K562 (cell line): ENCODE data around the gene C1QBP. TPM values are rescaled to one million over a fixed set of nuclear protein-coding genes. Genes with fewer than 3 reads are reported as not detected.
A peak's percentile ranks its signal among the peaks of the same experiment; 100 is the strongest.

Source experiments
- ATAC-seq: fragments of 200-7000 bp; cut with Tn5 transposase; 3 replicates; pipeline ENCODE4 v1.9.1; 2020; ENCODE audit warnings: moderate library complexity
- BruUV-seq: library from RNA; stranded (reverse); fragments of 400-500 nt; replicated peaks from 2 replicates; lab custom pipeline; 2021; lab: Mats Ljungman, UMichigan
- CTCF ChIA-PET: fragments of 300-600 bp; formaldehyde crosslinking; extraction: SDS; loops from one replicate; lab custom pipeline; 2021; ENCODE audit warnings: low intra/inter-chr PET ratio; lab: Yijun Ruan, JAX
- POLR2A ChIA-PET: fragments of 300-600, 350-650 bp; sonication (Branson Sonifier 250); formaldehyde crosslinking; extraction: SDS; loops from one replicate; lab custom pipeline; 2021; ENCODE audit warnings: antibody characterized with exemption, inconsistent platforms; lab: Yijun Ruan, JAX
- DNase-seq, 4 experiments: peaks; one replicate each; pipeline versions ENCODE4 v3.0.0 to v3.0.0-alpha.2; 2011 to 2018; ENCODE audit warnings: low spot score in 3 of 4, mixed read lengths in 3 of 4; ENCODE audit errors: extremely low read depth in 1 of 4
- FAIRE-seq: peaks from 2 replicates; lab custom pipeline; 2011; peaks lifted over from hg19 to GRCh38; lab: Jason Lieb, UNC
- H2AFZ ChIP-seq: 2 replicates; pipeline ENCODE4 v1.6.0; 2011; ENCODE audit warnings: low read depth, low read length, control low read depth, inconsistent platforms
- H3K27ac ChIP-seq: fragments of 200-600 bp; 3 replicates; pipeline ENCODE4 v1.8.0; 2011; ENCODE audit warnings: low read depth, mild to moderate bottlenecking, control low read depth, inconsistent platforms, low read length, moderate library complexity, mixed read lengths; ENCODE audit errors: extremely low read depth
- H3K27me3 ChIP-seq, 2 experiments: fragments of 300-600 bp in 1 of 2; 2 replicates in 1 of 2; 3 replicates in 1 of 2; pipeline versions ENCODE4 v1.6.0 to v1.8.0; 2011; ENCODE audit warnings: inconsistent platforms in 2 of 2, low read length in 2 of 2, mild to moderate bottlenecking in 1 of 2, mixed read lengths in 1 of 2, moderate library complexity in 1 of 2; ENCODE audit not compliant: control insufficient read depth in 2 of 2, insufficient read depth in 2 of 2
- H3K36me3 ChIP-seq: fragments of 300-600 bp; 3 replicates; pipeline ENCODE4 v1.8.0; 2011; ENCODE audit warnings: mild to moderate bottlenecking, low read length, inconsistent platforms; ENCODE audit not compliant: control insufficient read depth, insufficient read depth
- H3K4me1 ChIP-seq, 2 experiments: fragments of 200-600 bp in 1 of 2; replicated peaks in 1 of 2; 2 replicates in 1 of 2; 3 replicates in 1 of 2; pipeline versions ENCODE4 v1.5.1 to v1.8.0; 2011; ENCODE audit warnings: inconsistent platforms in 2 of 2, low read length in 2 of 2, mild to moderate bottlenecking in 1 of 2, mixed read lengths in 1 of 2, moderate library complexity in 1 of 2; ENCODE audit not compliant: control insufficient read depth in 2 of 2, insufficient read depth in 2 of 2
- H3K4me2 ChIP-seq: 2 replicates; pipeline ENCODE4 v1.6.1; 2011; ENCODE audit warnings: low read length, control low read depth, inconsistent platforms, mixed read lengths; ENCODE audit not compliant: insufficient read depth
- H3K4me3 ChIP-seq: fragments of 200-600 bp; sonication (generic), shearing (Covaris generic); 2 replicates; pipeline ENCODE4 v1.5.1; 2016; ENCODE audit warnings: control low read depth, inconsistent platforms
- H3K79me2 ChIP-seq: fragments of 200-600 bp; 3 replicates; pipeline ENCODE4 v1.8.0; 2011; ENCODE audit warnings: low read length, inconsistent platforms; ENCODE audit not compliant: control insufficient read depth, insufficient read depth
- H3K9ac ChIP-seq, 2 experiments: 2 replicates each; pipeline versions ENCODE4 v1.6.0 to v1.6.1; 2011; ENCODE audit warnings: low read depth in 2 of 2, low read length in 2 of 2, control low read depth in 1 of 2, inconsistent platforms in 1 of 2, mild to moderate bottlenecking in 1 of 2, mixed read lengths in 1 of 2; ENCODE audit not compliant: insufficient read depth in 1 of 2
- H3K9me1 ChIP-seq: one replicate; pipeline ENCODE4 v1.6.0; 2011; ENCODE audit warnings: inconsistent platforms, mild to moderate bottlenecking, low read length, moderate library complexity; ENCODE audit not compliant: control insufficient read depth, insufficient read depth
- H3K9me3 ChIP-seq: replicated peaks from 2 replicates; pipeline ENCODE4 v1.5.1; 2011; ENCODE audit warnings: low read depth, low read length, inconsistent platforms; ENCODE audit not compliant: control insufficient read depth, insufficient read depth
- H4K20me1 ChIP-seq: replicated peaks from 2 replicates; pipeline ENCODE4 v1.6.1; 2011; ENCODE audit warnings: low read length, inconsistent platforms, mixed read lengths; ENCODE audit not compliant: control insufficient read depth, insufficient read depth
- E4F1 ChIP-seq: fragments of 250-450 bp; sonication (Bioruptor Pico); IDR thresholded peaks from 2 replicates; pipeline ENCODE4 v1.5.0; 2021; ENCODE audit warnings: mild to moderate bottlenecking, borderline replicate concordance
- HCFC1 ChIP-seq: IDR thresholded peaks from 2 replicates; pipeline ENCODE4 v1.6.1; 2012; ENCODE audit warnings: low read depth, low read length, improper control_type of control experiment
- PML ChIP-seq: IDR thresholded peaks from 2 replicates; pipeline ENCODE4 v1.6.1; 2012; ENCODE audit warnings: low read length, inconsistent platforms
- POLR2A ChIP-seq: fragments of 450-650 bp; conservative IDR thresholded peaks from 2 replicates; pipeline ENCODE4 v1.6.1; 2016
- POLR2H ChIP-seq: IDR thresholded peaks from 2 replicates; pipeline ENCODE4 v1.6.1; 2016; ENCODE audit warnings: missing genetic modification characterization, low read depth, mild to moderate bottlenecking, control low read depth, missing compliant biosample characterization, moderate library complexity
- ZNF592 ChIP-seq: fragments of 450-650 bp; IDR thresholded peaks from 2 replicates; pipeline ENCODE4 v1.6.1; 2017; ENCODE audit warnings: antibody characterized with exemption, mild to moderate bottlenecking
- ZNF766 ChIP-seq: fragments of 200-800 bp; sonication (Bioruptor generic); conservative IDR thresholded peaks from 2 replicates; pipeline ENCODE4 v1.6.1; 2016; ENCODE audit warnings: missing genetic modification characterization, missing compliant biosample characterization
- WGBS: fragments of 100-300 bp; shearing (Covaris generic); methylation state at CpG from one replicate; pipeline ENCODE4 v1.1.6; 2016; ENCODE audit warnings: low coverage, mixed read lengths; ENCODE audit not compliant: insufficient coverage; ENCODE audit errors: missing lambda C conversion rate; 5-methylcytosine and 5-hydroxymethylcytosine counted together
- in situ Hi-C: fragments of 300-500 bp; cut with MboI; formaldehyde crosslinking; loops from 4 replicates; pipeline ENCODE4 v1.15.0; 2018; ENCODE audit warnings: inconsistent platforms, mixed read lengths
- intact Hi-C: fragments of 100-400 bp; cut with micrococcal nuclease; formaldehyde crosslinking; loops from 2 replicates; pipeline ENCODE4 v1.14.2; 2022
- polyA plus RNA-seq, 8 experiments: library from polyadenylated mRNA; depleted of rRNA in 4 of 8; stranded (reverse) in 5 of 8; unstranded in 3 of 8; fragments of >200 nt; fragmentation: Nextera tagmentation in 2 of 8; fragmentation: Illumina TruSeq in 1 of 8; extraction: Ambion mirVana in 2 of 8; extraction: Trizol in 1 of 8; gene quantifications; 2 replicates each; pipeline versions ENCODE4 v1.2.1 to v1.2.3, GENCODE V29; 2011 to 2014; ENCODE audit warnings: inconsistent platforms in 1 of 8, missing spikeins in 1 of 8
- total RNA-seq, 7 experiments: library from RNA; depleted of rRNA in 6 of 7; stranded (reverse); fragments of >200 nt in 6 of 7; fragmentation: Illumina TruSeq in 2 of 7; extraction: Trizol in 2 of 7; gene quantifications; 2 replicates each; pipeline versions ENCODE4 v1.2.1 to v1.2.3, GENCODE V29; 2011 to 2021; ENCODE audit warnings: low replicate concordance in 1 of 7
- TF ChIP-seq, protein P1 (sequence below): fragments of 450-650 bp; IDR thresholded peaks from 2 replicates; pipeline ENCODE4 v1.6.1; 2016; ENCODE audit warnings: borderline replicate concordance

The C1QBP gene
- total and polyA plus RNA-seq, 9 of the 15 experiments (the other 6 are each of a cell fraction or from before 2014, with no cell fraction given): 90.7 to 665 (median 414) TPM

DNA sequence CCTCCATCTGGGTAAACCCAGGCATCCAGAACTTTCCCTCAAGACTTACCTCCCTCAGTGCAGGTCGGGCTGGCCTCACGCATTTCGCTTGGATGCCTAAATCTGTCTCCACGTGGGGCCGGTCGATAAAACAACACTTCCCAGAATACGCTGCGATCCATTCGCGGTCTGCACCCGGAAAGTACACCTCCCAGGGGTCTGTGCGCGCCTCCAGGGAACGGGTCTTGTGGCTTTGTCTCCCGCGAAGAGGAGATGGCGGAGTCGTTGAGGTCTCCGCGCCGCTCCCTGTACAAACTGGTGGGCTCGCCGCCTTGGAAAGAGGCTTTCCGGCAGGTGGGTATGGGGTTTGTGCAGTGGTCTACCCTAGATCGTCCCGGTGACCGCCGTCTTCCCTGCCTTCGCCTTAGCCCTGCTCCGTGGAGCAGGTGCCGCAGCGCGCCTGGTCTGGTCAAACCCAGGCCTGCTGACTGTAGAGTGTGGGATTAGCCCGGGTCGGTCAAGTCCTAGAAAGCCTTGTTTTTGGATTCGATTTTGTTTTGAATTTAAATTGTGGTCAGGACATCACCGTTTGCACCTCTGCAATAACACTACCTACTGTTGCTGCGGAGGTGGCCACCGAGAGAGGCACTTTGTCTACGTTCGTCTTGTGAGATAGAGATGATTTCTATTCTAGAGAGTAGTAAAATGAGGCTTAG, 18.8 kb downstream of the C1QBP start, which contains the start of gene RPAIN:
RPAIN (plus strand) TSS at position 224 of the 695 bp plus-strand sequence; CDS start at position 253, 29 bp downstream.
- Histone ChIP-seq H3K79me2 (peaks cover 75% of the 10 kb centered on the region), H3K4me1 (peaks cover 3 to 9% of the 10 kb centered on the region in 2 experiments; a peak in 3 of 5 replicates), H3K27me3 (no peaks in the 10 kb centered on the region), H3K4me2 (peak within 1 kb of the TSS; percentile 97), H3K4me3 (peak within 1 kb of the TSS; percentile 92), H2AFZ (peak within 1 kb of the TSS; percentile 100), H3K9me1 (no peaks in the 10 kb centered on the region), H4K20me1 (no peaks in the 10 kb centered on the region), H3K9me3 (no peaks in the 10 kb centered on the region), H3K27ac (peak within 1 kb of the TSS; percentile 97), H3K36me3 (peaks cover 56% of the 10 kb centered on the region), H3K9ac (peak within 1 kb of the TSS; percentile 98 to 99)
- 0% methylated on average over 21 of the region's 41 CpGs for WGBS
- ChIA-PET CTCF (no interaction called here), POLR2A (interaction anchor here (0.6 to 2.0 kb wide), 8 partner anchors 9 to 98 kb away, joined by 3 to 13 read pairs (median 6); partner anchors contain the start of gene C1QBP)
- FAIRE-seq (no peak), DNase-seq (peak; percentile 65 to 89 (median 76)), ATAC-seq (peak; percentile 89)
- TSS peak; percentile 69 for BruUV-seq
- intact Hi-C loops (no loop called here), in situ Hi-C loops (no loop called here)
- TF ChIP-seq POLR2A (peak; percentile 67), E4F1 (no peak), ZNF592 (peak; percentile 64; the same call in 1 of the 2 replicates), ZNF766 (peak; percentile 3; the same call in 1 of the 2 replicates), PML (peak; percentile 21; the same call in 1 of the 2 replicates), POLR2H (tag) (0 out of 2 replicates have a peak, but pooled peaks have one; percentile 16), HCFC1 (peak; percentile 84)
- TF ChIP-seq, protein P1, sequence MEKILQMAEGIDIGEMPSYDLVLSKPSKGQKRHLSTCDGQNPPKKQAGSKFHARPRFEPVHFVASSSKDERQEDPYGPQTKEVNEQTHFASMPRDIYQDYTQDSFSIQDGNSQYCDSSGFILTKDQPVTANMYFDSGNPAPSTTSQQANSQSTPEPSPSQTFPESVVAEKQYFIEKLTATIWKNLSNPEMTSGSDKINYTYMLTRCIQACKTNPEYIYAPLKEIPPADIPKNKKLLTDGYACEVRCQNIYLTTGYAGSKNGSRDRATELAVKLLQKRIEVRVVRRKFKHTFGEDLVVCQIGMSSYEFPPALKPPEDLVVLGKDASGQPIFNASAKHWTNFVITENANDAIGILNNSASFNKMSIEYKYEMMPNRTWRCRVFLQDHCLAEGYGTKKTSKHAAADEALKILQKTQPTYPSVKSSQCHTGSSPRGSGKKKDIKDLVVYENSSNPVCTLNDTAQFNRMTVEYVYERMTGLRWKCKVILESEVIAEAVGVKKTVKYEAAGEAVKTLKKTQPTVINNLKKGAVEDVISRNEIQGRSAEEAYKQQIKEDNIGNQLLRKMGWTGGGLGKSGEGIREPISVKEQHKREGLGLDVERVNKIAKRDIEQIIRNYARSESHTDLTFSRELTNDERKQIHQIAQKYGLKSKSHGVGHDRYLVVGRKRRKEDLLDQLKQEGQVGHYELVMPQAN: peak; percentile 84
